SKM-1 treated with dmso at 0.1 percent for 144 hours (cell line): ENCODE results near the gene SLF1.

Experiments
- DNase-seq: peaks from one replicate; lab custom pipeline; 2025; ENCODE audit not compliant: unreplicated experiment; lab: John Stamatoyannopoulos, UW

SLF1 gene

DNA sequence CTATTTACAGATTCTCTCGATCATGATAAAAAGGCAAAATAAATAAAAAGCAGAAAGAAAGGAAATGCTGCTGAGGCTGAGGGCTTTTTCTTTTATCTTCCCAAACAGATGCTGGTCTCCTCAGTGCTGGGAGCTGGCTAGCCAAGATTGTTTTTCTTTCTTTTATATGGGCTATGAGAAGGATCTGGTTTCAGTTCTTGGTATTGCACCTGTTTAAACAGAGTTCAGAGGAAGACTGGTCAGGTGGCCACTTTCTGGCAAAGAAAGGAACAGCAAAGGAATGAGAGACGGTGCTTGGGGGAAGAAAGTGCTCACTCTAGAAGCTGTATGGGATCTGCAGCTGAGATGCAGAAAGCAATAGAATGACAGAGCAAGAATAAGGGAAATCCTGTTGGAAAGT lies 88.9 kb downstream of the SLF1 start:
- DNase-seq, result no peak

DNA sequence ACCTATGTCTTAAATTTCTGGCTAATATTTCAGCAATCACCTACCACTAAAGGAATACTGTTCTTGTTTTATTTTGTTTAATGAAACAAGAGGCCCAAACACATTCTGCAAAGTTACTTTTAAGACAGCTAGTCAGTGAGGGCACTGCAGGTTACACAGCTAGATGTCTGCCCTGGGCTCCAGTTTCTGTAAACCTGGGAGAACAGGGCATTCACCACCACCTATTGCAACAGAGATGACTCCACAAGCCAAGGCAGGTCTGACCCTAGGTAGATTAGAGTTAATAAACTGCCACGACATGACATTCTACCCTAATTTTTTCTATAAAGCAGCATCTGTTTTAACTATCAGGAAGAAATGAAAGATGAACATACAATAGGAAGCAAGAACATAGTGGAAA lies 90.8 kb downstream of the SLF1 start:
- DNase-seq, result no peak

DNA sequence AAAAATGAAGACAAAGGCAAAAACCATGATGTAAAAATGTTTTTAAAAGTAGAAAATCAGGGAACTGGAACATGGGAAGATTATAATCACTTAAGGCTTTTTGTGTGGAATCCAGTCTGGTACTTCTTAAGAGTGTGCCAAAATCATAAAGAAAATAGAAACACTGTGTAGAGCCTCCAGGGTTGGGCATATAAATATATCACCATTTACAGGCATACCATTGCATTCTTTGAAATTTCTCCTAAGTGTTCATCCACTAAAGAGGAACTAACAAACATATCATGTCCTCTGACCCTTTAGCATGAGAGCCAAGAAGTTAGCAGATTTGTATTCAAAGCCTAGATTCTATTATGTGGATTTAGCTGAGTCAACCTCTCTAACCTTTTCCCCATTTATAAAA lies 93.3 kb downstream of the SLF1 start:
- DNase-seq, result no peak

DNA sequence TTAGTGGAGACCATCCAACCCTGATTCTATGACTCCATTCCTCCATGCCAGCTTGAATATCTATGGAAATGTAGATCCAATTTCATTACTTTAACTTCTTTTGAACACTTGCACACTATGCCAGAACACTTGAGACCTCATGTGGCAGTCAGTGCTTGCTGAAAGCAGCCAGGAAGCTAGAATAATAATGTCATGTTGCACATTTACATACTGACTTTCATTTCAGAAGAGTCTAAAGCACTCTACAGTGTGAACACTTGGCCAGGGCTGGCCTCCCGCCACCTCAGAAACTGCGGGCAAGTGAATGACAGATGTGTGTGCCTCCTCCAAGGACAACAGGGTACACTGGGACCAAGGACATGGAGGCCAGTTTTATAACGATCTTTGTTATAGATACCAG lies 97.3 kb downstream of the SLF1 start:
- no peak for DNase-seq

DNA sequence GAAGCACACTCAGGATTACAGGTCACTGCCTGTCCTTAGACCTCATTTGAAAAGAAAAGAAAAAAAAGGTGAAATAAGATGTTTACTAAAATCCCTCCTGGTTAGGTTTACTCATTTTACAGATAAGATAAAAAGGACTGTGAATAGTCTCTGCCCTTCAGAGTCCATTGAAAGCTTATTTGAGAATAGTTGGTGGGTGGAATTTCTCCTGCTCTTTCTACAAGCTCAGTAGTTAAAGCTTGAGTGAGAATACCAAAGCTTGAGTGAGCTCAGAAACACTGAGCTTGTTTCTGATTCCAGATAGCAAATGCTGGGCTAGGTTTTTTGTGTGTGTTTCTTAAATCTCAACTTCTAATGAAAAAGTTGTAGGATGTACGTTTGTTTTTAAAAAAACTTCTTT lies 106.7 kb downstream of the SLF1 start:
- no peak for DNase-seq

DNA sequence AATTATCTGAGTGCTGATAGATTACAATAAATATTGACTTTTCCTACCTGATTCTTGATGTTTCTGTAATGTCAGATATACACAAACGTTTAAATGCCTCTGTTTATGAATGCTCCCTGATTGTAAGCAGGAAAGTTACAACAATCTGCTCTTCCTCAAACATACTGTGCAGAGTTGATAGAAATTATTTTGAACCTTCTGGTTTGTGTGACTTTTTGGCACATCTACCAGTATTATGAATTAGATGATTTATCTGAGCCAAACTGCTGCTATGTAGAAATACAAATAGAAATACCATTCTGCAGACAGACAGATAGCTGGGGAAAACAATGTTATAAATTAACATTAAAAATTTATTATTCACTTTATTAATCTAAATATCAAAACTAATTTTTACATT lies 113.0 kb downstream of the SLF1 start:
- DNase-seq, result no peak

DNA sequence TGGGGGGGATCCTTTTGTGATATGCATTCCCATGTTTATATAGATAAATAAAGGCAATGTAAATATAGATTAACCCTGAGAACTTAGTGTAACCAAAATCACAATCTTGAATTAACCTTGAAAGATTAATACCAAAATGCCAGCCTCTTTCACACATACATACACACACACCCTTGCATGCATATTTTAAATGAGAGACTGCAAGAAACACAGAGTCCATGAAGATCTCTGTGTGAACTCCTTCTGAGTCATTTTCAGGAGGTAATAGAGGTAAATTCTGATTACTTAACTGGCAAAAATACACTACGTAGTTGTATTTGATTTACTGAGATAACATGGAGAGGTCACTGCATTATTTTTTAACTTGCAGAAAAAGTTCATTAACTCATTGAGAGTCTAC lies 118.0 kb downstream of the SLF1 start:
- DNase-seq, result no peak

DNA sequence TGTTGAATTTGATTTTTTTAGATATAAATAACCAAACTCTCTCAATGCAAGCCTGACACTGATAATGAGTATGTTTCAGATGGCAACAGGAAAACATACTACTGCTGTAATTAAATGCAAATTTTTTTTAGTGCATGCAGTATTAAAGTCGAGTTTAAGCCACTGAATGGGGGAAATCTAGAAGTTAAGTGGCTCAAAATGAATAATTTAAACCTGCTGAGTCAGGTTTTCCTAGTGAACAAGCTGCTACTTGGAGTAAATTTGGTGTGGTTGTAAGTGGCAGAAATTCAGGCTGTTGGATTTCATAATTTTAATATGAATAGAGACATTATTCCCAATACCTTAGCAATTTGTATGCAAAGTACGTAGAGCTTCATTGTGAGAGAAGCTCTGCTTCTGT lies 121.8 kb downstream of the SLF1 start:
- no peak for DNase-seq

DNA sequence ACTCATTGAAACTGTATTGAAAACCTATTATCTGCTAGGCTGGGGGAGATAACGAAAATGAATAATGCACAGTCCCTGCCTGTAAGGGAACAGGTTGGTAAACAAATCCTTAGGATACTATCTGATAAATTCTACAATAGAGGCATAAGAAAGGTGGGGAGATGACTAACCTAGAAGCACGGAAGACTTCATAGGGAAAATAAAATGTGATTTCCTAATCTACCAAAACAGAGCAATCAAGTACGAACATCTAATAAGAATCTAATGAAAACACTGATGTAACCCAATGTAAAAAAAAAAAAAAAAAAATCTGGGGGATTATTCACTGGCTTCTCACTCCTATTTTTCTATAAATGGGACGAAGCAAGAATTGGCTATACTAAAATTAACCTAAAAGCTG lies 124.4 kb downstream of the SLF1 start:
- DNase-seq, result no peak

DNA sequence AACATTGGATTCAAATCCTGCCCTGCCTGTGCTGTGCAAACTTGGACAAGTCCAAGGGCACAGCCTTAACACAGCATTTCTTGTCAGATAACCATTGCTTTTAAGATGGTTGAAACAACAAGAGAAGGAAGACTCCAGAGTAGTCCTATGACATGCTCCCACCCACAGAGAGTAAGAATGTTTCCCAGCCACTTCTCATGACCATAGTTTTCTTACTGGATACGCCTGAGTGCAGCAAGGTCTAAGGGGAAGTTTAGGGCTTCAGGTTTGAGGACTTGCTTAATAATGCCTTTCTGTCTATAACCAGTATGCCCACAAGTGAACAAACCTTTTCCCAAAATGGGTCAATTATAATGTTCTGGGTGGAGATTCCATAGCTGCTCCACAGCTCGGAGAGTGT lies 126.4 kb downstream of the SLF1 start:
- DNase-seq, result no peak

DNA sequence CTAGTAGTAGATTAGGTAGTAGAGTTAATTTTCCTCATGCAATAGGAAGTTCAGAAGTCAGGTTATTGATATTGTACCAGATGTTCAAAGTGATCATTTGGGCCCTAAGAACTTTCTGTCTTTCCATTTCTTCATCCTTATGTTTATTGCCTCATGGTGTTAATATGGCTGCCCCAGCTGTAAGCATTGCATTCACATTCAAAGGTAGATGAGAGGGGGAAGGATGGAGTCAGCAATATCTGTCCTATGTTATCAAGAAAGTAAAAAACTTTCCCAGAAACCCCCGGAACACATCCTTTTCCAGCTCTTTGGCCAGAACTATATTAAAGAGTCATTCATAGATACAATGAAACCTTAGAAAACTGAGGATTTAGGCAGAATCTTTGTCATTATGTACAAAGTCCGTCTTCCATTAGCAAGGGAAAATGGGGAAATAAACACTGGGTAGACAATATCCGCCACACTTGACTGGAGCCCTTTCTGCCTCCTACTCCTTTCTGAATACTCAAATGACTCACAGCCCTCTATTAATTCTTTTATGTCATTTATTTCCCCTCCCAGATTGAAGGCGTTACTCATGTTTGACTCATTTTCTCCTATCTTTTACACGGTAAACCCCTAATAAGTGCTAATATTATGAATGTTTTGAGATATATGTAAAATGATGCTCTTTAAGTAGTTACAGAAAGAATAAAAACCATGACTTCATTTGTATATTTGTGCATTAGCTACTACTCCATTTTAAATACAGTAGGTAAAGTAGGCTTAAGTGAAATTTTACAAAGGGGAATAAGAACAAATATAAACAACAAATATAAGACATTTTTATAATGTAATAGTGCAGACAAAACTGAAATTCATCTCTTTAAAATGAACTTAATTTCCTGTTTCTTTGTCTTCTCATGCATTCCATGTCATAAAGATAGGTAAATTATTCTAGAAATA lies 127.6 kb downstream of the SLF1 start:
- no peak for DNase-seq

DNA sequence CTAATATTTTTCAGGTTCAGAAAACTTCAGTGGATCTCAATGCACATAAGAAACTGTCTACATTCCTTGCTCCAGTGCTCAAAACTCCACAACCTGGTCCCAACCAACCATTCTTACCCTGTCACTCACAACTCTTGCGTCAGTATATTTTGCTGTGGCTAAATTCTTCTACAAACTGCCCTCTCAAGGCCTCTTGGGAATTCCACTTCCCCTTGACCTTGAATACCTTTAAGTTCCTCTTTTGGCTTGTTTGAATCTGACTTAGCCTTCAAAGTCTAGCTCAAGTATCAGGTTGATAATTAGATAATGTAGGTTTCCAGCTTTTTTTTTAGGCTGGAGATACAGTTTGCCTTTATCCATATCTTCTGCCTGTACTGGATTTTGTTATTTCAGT lies 128.3 kb downstream of the SLF1 start:
- peak; percentile 92 for DNase-seq
